Naive thymus-derived CD4-positive, alpha-beta T cell (primary cell): ENCODE measurements around the gene APCDD1L. TPM values are rescaled to one million over a fixed set of nuclear protein-coding genes. Genes with fewer than 3 reads are reported as not detected.

ENCODE experiments used
- ATAC-seq: fragments of 150-1000 bp; cut with Tn5 transposase; 2 replicates; pipeline ENCODE4 v1.10.0; 2021; ENCODE audit warnings: mild to moderate bottlenecking, moderate library complexity
- CTCF ChIA-PET: fragments of 350-600 bp; sonication (Branson Sonifier 250); formaldehyde crosslinking; loops from one replicate; lab custom pipeline; 2021; ENCODE audit warnings: antibody characterized with exemption; lab: Charles Lee
- POLR2A ChIA-PET: fragments of 350-600 bp; sonication (Branson Sonifier 250); formaldehyde crosslinking; loops from one replicate; lab custom pipeline; 2021; ENCODE audit warnings: antibody characterized with exemption, inconsistent platforms; lab: Charles Lee
- DNase-seq, 9 donors: peaks; one replicate each; pipeline versions ENCODE4 v3.0.0 to v3.0.0-alpha.2; 2020 to 2022; ENCODE audit warnings: mixed read lengths in 1 of 9
- H3K27ac ChIP-seq: one replicate; pipeline ENCODE4 v1.7.0; 2013; ENCODE audit warnings: mild to moderate bottlenecking, low read depth, low read length, moderate library complexity
- H3K27me3 ChIP-seq, 2 donors: one replicate each; pipeline ENCODE4 v1.7.0; 2013; ENCODE audit warnings: low read length in 2 of 2, mild to moderate bottlenecking in 2 of 2, moderate library complexity in 2 of 2; ENCODE audit not compliant: control insufficient read depth in 2 of 2, insufficient read depth in 2 of 2
- H3K36me3 ChIP-seq, 3 experiments: 1 replicate in 2 of 3; 2 replicates in 1 of 3; pipeline ENCODE4 v1.7.0; 2013; ENCODE audit warnings: low read length in 3 of 3, mild to moderate bottlenecking in 3 of 3, moderate library complexity in 1 of 3; ENCODE audit not compliant: insufficient read depth in 3 of 3, control insufficient read depth in 2 of 3
- H3K4me1 ChIP-seq, 2 donors: one replicate each; pipeline ENCODE4 v1.7.0; 2013; ENCODE audit warnings: low read length in 2 of 2, mild to moderate bottlenecking in 2 of 2, moderate library complexity in 1 of 2; ENCODE audit not compliant: control insufficient read depth in 2 of 2, insufficient read depth in 2 of 2
- H3K4me3 ChIP-seq: 2 replicates; pipeline ENCODE4 v1.7.0; 2013; ENCODE audit warnings: mild to moderate bottlenecking, low read length
- H3K9me3 ChIP-seq, 3 experiments: 1 replicate in 2 of 3; 2 replicates in 1 of 3; pipeline ENCODE4 v1.7.0; 2013; ENCODE audit warnings: low read length in 3 of 3; ENCODE audit not compliant: control insufficient read depth in 2 of 3
- H3K27ac Mint-ChIP-seq, 9 donors: one replicate each; pipeline ENCODE4 v1.8.0; 2020 to 2022; ENCODE audit warnings: mixed read lengths in 9 of 9, mild to moderate bottlenecking in 8 of 9, moderate library complexity in 5 of 9, inconsistent platforms in 2 of 9
- H3K27me3 Mint-ChIP-seq, 5 donors: one replicate each; pipeline ENCODE4 v1.8.0; 2021 to 2022; ENCODE audit warnings: mixed read lengths in 5 of 5, mild to moderate bottlenecking in 1 of 5
- H3K36me3 Mint-ChIP-seq, 5 donors: one replicate each; pipeline ENCODE4 v1.8.0; 2020 to 2022; ENCODE audit warnings: mixed read lengths in 5 of 5, mild to moderate bottlenecking in 3 of 5, inconsistent platforms in 1 of 5
- H3K4me1 Mint-ChIP-seq, 7 donors: one replicate each; pipeline ENCODE4 v1.8.0; 2020 to 2022; ENCODE audit warnings: mixed read lengths in 7 of 7, mild to moderate bottlenecking in 3 of 7, inconsistent platforms in 1 of 7
- H3K4me3 Mint-ChIP-seq, 10 donors: one replicate each; pipeline ENCODE4 v1.8.0; 2020 to 2022; ENCODE audit warnings: mild to moderate bottlenecking in 10 of 10, mixed read lengths in 10 of 10, moderate library complexity in 6 of 10, inconsistent platforms in 2 of 10
- H3K9me3 Mint-ChIP-seq, 11 donors: one replicate each; pipeline ENCODE4 v1.8.0; 2020 to 2022; ENCODE audit warnings: mixed read lengths in 11 of 11, mild to moderate bottlenecking in 4 of 11, inconsistent platforms in 1 of 11, moderate library complexity in 1 of 11
- intact Hi-C, 2 donors: fragments of 100-400 bp; cut with micrococcal nuclease; formaldehyde crosslinking; loops; one replicate each; pipeline ENCODE4 v1.15.1; 2023
- polyA plus RNA-seq, 2 donors: library from polyadenylated mRNA; unstranded; fragments of 300-500 nt; fragmentation: Illumina TruSeq; gene quantifications; one replicate each; pipeline ENCODE4 v1.2.3, GENCODE V29; 2021
- total RNA-seq, 6 experiments: library from RNA in 5 of 6; stranded (reverse) in 5 of 6; gene quantifications; 1 replicate in 5 of 6; 2 replicates in 1 of 6; pipeline ENCODE4 v1.2.3 and lab custom pipeline; 2021 to 2026

Gene APCDD1L
- total and polyA plus RNA-seq, 7 experiments from 2014 or later: 0.09 to 0.18 TPM; not detected in 5

GRCh38 chr20:58514321-58515232 is 622 bp downstream of the APCDD1L start:
- Histone ChIP-seq H3K4me1 (no peaks in the 10 kb centered on the region), H3K4me3 (no peak overlapping the region), H3K9me3 (no peaks in the 10 kb centered on the region), H3K27ac (no peak overlapping the region), H3K27me3 (peaks cover 0 to 4% of the 10 kb centered on the region in 2 donors), H3K36me3 (no peaks in the 10 kb centered on the region)
- CTCF ChIA-PET: interaction anchor here (0.5 kb wide), 1 partner anchor 12 kb away, joined by 5 read pairs; no protein-coding TSS in a partner anchor
- intact Hi-C loops: no loop called here
- Mint-ChIP-seq H3K27me3 (peaks cover 38 to 52% (median 43%) of the 10 kb centered on the region in 5 donors), H3K9me3 (no peaks in the 10 kb centered on the region), H3K4me1 (no peaks in the 10 kb centered on the region), H3K4me3 (no peak overlapping the region), H3K36me3 (no peaks in the 10 kb centered on the region), H3K27ac (no peak overlapping the region)
- DNase-seq (no peak), ATAC-seq (no peak)
- POLR2A ChIA-PET: no interaction called here

- Histone ChIP-seq H3K36me3 (no peaks in the 10 kb centered on the region), H3K27ac (no peak overlapping the region), H3K27me3 (peaks cover 0 to 4% of the 10 kb centered on the region in 2 donors), H3K9me3 (no peaks in the 10 kb centered on the region), H3K4me3 (no peak overlapping the region), H3K4me1 (no peaks in the 10 kb centered on the region)
- H3K27me3 Mint-ChIP-seq: peaks cover 36 to 52% (median 43%) of the 10 kb centered on the region in 5 donors
- ATAC-seq (no peak), DNase-seq (no peak)
- H3K9me3 Mint-ChIP-seq: no peaks in the 10 kb centered on the region
- H3K4me1 Mint-ChIP-seq: no peaks in the 10 kb centered on the region
- H3K36me3 Mint-ChIP-seq: no peaks in the 10 kb centered on the region
- intact Hi-C loops: no loop called here
- CTCF ChIA-PET: no interaction called here
- no peak overlapping the region for H3K27ac Mint-ChIP-seq
- H3K4me3 Mint-ChIP-seq: no peak overlapping the region
- POLR2A ChIA-PET: no interaction called here
Observed at GRCh38 chr20:58513580-58514285, 1.5 kb downstream of the APCDD1L start.

- H3K27ac ChIP-seq: no peak overlapping the region
- no peak overlapping the region for H3K27ac Mint-ChIP-seq
- H3K9me3 Mint-ChIP-seq: no peaks in the 10 kb centered on the region
- no peaks in the 10 kb centered on the region for H3K9me3 ChIP-seq
- H3K4me1 ChIP-seq: no peaks in the 10 kb centered on the region
- ATAC-seq (no peak), DNase-seq (no peak)
- peaks cover 0 to 4% of the 10 kb centered on the region in 2 donors for H3K27me3 ChIP-seq
- H3K4me3 Mint-ChIP-seq: no peak overlapping the region
- ChIA-PET POLR2A (no interaction called here), CTCF (no interaction called here)
- no peaks in the 10 kb centered on the region for H3K36me3 Mint-ChIP-seq
- H3K36me3 ChIP-seq: no peaks in the 10 kb centered on the region
- no peaks in the 10 kb centered on the region for H3K4me1 Mint-ChIP-seq
- intact Hi-C loops: no loop called here
- H3K4me3 ChIP-seq: no peak overlapping the region
- peaks cover 32 to 52% (median 41%) of the 10 kb centered on the region in 5 donors for H3K27me3 Mint-ChIP-seq
Observed at GRCh38 chr20:58512808-58513552, 2.2 kb downstream of the APCDD1L start.

- ChIA-PET POLR2A (no interaction called here), CTCF (no interaction called here)
- H3K4me3 Mint-ChIP-seq: no peak overlapping the region
- H3K9me3 ChIP-seq: no peaks in the 10 kb centered on the region
- H3K27me3 ChIP-seq: peaks cover 0 to 4% of the 10 kb centered on the region in 2 donors
- ATAC-seq: no peak
- no peak for DNase-seq
- no peak overlapping the region for H3K27ac Mint-ChIP-seq
- peaks cover 0 to 7% (median 0%) of the 10 kb centered on the region in 11 donors for H3K9me3 Mint-ChIP-seq
- H3K27ac ChIP-seq: no peak overlapping the region
- H3K27me3 Mint-ChIP-seq: peaks cover 32 to 46% (median 37%) of the 10 kb centered on the region in 5 donors
- no peaks in the 10 kb centered on the region for H3K4me1 Mint-ChIP-seq
- peaks cover 0 to 8% (median 0%) of the 10 kb centered on the region in 5 donors for H3K36me3 Mint-ChIP-seq
- H3K4me1 ChIP-seq: no peaks in the 10 kb centered on the region
- intact Hi-C loops: no loop called here
- H3K36me3 ChIP-seq: no peaks in the 10 kb centered on the region
- no peak overlapping the region for H3K4me3 ChIP-seq
Observed at GRCh38 chr20:58511861-58512260, 3.3 kb downstream of the APCDD1L start.

GRCh38 chr20:58511364-58511763 is 3.8 kb downstream of the APCDD1L start:
- Histone ChIP-seq H3K36me3 (no peaks in the 10 kb centered on the region), H3K27me3 (peaks cover 0 to 3% of the 10 kb centered on the region in 2 donors), H3K27ac (no peak overlapping the region), H3K4me3 (no peak overlapping the region), H3K4me1 (no peaks in the 10 kb centered on the region), H3K9me3 (no peaks in the 10 kb centered on the region)
- ChIA-PET CTCF (no interaction called here), POLR2A (no interaction called here)
- ATAC-seq: no peak
- Mint-ChIP-seq H3K36me3 (peaks cover 0 to 13% (median 0%) of the 10 kb centered on the region in 5 donors), H3K4me3 (no peak overlapping the region), H3K9me3 (peaks cover 0 to 12% (median 0%) of the 10 kb centered on the region in 11 donors), H3K27ac (no peak overlapping the region), H3K27me3 (peaks cover 32 to 43% (median 34%) of the 10 kb centered on the region in 5 donors), H3K4me1 (no peaks in the 10 kb centered on the region)
- intact Hi-C loops: no loop called here
- no peak for DNase-seq

GRCh38 chr20:58510921-58511320 is 4.3 kb downstream of the APCDD1L start:
- no peaks in the 10 kb centered on the region for H3K9me3 ChIP-seq
- ChIA-PET CTCF (no interaction called here), POLR2A (no interaction called here)
- H3K9me3 Mint-ChIP-seq: peaks cover 0 to 16% (median 4%) of the 10 kb centered on the region in 11 donors
- intact Hi-C loops: no loop called here
- no peaks in the 10 kb centered on the region for H3K4me1 Mint-ChIP-seq
- H3K27me3 ChIP-seq: no peaks in the 10 kb centered on the region
- DNase-seq: no peak
- H3K4me3 ChIP-seq: no peak overlapping the region
- peaks cover 0 to 16% (median 0%) of the 10 kb centered on the region in 5 donors for H3K36me3 Mint-ChIP-seq
- no peak for ATAC-seq
- no peak overlapping the region for H3K27ac Mint-ChIP-seq
- H3K27me3 Mint-ChIP-seq: peaks cover 27 to 43% (median 35%) of the 10 kb centered on the region in 5 donors
- no peak overlapping the region for H3K4me3 Mint-ChIP-seq
- no peaks in the 10 kb centered on the region for H3K36me3 ChIP-seq
- H3K4me1 ChIP-seq: no peaks in the 10 kb centered on the region
- no peak overlapping the region for H3K27ac ChIP-seq
